Middle frontal gyrus (tissue), 1 donor: Measurements from ENCODE around the gene AGAP1.

Experiments used
- DNase-seq: peaks from one replicate; pipeline ENCODE4 v3.0.0-alpha.2; 2015; ENCODE audit warnings: low spot score; ENCODE audit errors: extremely low spot score

AGAP1 gene

GRCh38 chr2:235793163-235793752, 299.4 kb downstream of the AGAP1 start:
- DNase-seq = no peak

DNA sequence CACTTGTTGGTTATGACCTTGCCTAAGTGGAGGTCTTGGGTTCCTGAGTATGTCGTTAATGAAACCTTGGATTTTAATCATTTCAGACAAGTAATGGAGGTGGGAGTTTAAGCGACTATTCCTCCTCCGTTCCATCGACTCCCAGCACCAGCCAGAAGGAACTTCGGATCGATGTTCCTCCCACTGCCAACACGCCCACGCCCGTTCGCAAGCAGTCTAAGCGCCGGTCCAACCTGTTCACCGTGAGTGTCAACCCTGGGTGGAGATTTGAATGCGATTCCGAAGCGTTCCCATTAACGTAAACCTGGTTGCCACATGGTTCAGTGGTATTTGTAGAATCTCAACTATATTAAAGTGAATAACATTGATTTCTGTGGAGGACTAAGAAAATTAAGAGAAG, 305.4 kb downstream of the AGAP1 start:
- DNase-seq = no peak

DNA sequence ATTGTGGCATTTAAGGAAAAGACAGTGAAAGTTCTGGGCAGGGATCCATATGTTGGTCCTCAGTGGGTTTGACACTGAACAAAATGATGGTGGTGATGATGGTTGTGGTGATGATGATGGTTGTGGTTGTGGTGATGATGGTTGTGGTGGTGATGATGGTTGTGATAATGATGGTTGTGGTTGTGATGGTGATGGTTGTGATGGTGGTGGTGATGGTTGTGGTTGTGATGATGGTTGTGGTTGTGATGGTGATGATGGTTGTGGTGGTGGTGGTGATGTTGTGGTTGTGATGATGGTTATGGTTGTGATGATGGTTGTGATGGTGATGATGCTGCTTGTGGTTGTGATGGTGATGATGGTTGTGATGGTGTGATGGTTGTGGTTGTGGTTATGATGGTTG, 308.7 kb downstream of the AGAP1 start:
- no peak for DNase-seq

- DNase-seq = no peak
Measured at GRCh38 chr2:235803028-235803427, 309.2 kb downstream of the AGAP1 start.

DNA sequence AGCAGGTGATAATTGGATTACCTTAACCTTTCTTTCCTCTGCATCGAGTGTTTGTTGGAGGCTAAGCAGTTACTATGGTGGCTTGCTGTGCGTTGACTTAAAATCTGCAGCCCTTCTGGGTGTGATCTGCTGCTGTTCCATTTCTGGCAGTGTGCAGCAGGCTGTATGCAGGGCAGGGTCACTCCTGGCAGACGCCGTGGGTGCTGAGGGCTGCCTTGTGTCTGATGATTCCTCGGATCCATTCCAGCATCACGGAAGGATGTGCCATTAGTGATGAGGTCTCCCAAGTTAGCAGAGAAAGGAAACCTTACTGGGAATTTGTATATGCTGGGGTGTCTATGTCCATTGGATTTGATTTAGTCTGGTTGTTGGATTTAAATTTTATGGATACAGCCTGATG, 310.8 kb downstream of the AGAP1 start:
- no peak for DNase-seq

DNA sequence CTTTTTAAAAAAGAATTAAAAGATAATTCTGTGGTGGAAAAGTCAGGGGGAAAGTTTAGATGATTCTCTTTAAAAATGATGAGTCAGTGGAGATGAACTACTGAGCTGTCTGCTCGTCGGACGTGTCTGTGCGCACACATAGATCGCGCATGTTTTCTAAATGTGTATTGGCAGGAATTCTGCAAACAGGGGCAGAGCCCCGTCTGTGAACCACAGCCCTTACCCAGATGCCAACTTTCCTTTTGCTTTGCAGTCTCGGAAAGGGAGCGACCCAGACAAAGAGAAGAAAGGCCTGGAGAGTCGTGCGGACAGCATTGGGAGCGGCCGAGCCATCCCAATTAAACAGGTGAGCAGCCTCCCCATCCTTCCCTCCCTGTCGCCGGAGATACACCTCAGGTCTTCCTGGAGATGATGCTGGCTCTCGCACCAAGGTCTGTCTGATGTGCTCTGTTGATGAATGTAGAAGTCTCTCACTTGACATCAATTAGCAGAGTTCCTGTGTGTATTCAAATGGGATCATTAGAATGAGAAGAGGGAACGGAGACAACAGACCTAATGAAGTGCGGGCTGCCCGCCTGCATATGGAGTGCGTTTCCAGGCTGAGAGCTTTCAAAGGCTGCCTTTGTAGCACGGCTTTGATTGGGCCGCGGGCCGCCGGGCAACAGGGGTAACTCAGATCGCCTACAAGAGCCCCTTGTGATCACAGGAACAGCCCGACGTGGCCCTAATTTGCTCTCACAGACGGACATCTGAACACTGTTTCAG, 313.3 kb downstream of the AGAP1 start:
- DNase-seq = no peak

DNA sequence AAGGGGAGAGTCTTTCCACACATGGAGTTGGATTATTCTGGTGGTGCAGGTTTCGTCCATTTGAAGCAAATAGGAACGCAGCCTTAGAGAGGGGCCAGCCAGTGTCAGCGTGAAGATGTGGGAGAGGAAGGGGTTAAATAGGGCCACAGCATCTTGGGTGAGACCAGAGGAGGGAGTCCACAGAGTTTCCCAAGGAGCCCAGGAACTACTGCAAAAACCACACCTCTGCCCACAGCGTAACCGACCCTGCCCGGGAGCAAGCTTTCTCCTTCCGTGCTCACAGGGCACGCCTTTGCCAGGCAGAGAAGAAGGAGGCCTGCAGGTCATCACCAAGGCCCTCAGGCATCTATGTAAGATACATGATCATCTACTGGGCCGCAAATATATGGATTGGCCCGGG, 314.5 kb downstream of the AGAP1 start:
- DNase-seq = no peak

DNA sequence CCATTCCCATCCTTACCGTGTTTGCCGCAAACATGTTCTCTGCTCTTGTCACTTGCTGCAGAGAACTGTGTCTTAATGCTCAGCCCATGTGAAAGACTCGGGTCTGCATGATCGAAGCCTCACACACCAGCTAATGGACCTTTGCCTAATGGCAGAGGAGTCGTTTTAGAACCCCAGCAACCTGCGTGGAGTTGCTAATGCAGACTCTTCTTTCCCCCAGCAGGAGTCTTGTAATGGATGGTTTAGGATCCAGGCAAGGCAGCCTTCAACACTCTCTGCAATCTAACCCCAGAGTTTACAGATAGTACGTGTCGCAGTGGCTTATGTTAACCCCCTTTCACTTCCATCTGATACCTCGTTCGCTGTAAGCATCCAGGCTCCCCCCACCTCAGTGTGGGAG, 316.4 kb downstream of the AGAP1 start:
- no peak for DNase-seq

GRCh38 chr2:235810846-235811245, 317.0 kb downstream of the AGAP1 start:
- no peak for DNase-seq

GRCh38 chr2:235811446-235812184, 317.8 kb downstream of the AGAP1 start:
- DNase-seq = no peak

DNA sequence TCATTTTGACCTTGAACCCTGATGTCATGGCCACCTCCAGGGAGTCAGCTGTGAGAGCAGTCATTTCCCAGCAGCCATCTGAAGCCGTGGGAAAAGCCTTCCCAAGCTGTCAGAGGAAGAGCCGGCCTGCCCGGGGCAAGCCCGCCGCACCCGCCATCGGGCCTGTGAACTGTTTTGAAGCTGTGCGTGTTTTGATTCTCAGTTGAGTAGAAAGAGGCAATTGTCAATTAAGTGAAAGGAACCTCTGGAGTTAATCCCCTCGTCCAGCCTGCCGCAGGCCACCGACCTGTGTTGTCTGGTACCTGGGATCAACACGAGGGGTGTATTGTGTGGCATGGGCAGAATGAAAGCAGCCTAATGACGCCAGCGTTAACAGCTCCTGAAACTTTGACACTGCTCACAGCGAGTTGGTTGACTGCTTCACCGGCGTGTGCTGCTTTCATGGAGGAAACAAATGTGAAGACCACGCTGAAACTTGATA, 318.4 kb downstream of the AGAP1 start:
- no peak for DNase-seq

GRCh38 chr2:235813398-235813797, 319.6 kb downstream of the AGAP1 start:
- no peak for DNase-seq

GRCh38 chr2:235820571-235820970, 326.7 kb downstream of the AGAP1 start:
- no peak for DNase-seq

DNA sequence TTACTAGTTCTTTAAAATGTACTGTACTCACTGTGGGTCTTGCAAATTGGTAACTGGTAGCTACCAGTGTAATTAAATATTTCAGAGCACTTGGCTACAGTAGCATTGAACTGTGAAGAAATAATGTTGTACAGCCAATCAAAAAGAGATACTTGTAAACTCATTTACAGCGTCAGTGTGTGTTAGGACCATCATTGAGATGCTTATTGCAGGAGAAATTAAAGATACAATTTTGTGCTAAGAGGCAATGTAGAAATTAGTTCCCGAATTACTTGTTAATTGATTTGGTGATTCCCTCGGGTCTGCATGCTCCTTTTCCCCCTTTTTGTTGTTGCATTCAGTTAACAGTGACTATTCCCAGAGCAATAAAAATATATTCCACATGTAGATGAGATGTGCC, 330.5 kb downstream of the AGAP1 start:
- no peak for DNase-seq

DNA sequence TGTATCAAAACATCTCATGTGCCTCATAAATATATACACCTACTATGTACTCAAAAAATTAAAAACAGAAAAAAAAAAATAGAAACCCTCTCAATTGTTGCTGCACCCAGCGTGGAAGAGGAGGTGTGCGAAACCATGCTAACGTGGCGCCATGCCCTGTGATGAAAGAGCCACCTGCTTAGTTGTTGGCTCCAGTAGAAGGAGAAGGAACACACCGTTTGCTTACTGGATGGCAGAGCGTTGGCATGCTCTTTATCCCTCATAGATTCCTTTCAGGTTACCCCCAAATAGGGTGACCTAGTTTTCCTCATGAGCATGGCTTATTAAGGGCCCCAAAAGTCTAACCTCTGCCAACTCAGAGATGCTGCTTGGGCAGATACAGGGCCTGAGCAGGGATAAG, 332.1 kb downstream of the AGAP1 start:
- DNase-seq = no peak

DNA sequence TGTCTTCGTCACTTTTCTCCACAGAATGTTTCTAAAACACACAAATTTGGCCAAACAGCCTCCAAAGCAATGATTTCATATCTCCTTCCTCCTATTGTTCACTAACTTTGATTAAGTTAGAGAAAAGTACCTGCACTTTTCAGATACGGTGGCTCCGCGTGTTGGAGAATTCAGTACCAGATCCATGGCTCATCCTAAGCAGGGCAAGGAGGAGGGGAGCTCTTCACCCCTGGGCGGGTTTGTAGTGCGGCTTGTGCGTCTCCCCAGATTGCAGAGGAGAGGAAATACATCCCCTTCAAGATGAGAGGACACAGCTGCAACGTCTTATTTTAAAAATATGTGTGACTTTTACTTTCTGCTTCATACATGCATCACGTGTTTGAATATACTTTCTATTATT, 333.0 kb downstream of the AGAP1 start:
- no peak for DNase-seq

DNA sequence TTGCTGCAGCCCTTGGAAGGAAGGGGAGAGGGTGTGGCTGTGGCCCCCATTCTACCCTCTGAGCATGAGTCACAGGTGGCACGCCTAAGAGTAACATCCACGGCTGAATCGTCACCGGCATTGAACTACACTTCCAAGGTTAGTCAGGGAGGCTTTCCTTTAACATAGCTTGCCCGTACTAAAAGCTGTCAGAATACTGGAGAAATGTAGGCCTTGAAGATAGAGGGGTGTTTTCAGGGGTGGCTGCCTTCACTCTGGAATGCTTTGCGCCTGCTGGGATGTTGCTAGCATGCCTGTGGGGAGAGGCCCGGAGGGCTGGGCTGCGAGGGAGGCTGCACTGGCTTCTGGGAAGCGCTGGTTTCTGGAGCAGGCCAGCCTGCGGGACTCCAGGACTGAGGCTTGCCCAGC, 333.7 kb downstream of the AGAP1 start:
- DNase-seq = no peak

DNA sequence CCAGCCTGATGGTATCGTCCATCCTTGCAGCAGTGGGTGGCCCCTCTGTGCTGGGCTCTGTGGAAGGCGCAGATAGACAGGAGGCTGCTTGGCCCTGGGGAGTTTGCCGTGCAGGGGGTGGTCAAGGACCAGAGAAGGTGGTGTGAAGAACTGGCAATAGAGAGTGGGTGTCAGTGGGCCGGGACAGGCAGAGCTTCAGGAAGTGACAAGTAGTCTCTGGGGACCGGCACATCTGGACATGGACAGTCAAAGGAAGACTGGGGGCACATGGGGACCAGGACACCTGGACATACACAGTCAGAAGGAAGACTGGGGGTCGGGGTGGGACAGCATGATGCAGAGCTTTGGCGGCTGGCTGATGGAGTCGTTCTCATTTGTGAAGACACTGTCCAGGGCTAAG, 335.9 kb downstream of the AGAP1 start:
- no peak for DNase-seq

DNA sequence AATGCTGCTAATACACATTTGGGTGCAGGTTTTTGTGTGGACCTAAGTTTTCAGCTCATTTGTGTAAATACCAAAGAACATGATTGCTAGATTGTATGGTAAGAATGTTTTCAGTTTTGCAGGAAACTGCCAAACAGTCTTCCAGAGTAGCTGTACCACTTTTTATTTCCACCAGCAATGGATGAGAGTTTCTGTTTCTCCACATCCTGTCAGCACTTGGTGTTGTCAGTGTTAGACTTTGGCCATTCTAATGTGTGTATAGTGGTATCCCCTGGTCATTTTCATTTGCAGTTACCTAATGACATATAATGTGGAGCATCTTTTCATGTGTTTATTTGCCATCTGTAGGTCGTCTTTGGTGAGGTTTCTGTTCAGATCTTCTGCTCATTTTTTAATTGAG, 337.9 kb downstream of the AGAP1 start:
- no peak for DNase-seq

- DNase-seq = no peak
Measured at GRCh38 chr2:235832941-235833340, 339.1 kb downstream of the AGAP1 start.

- no peak for DNase-seq
Measured at GRCh38 chr2:235833971-235834620, 340.3 kb downstream of the AGAP1 start.

DNA sequence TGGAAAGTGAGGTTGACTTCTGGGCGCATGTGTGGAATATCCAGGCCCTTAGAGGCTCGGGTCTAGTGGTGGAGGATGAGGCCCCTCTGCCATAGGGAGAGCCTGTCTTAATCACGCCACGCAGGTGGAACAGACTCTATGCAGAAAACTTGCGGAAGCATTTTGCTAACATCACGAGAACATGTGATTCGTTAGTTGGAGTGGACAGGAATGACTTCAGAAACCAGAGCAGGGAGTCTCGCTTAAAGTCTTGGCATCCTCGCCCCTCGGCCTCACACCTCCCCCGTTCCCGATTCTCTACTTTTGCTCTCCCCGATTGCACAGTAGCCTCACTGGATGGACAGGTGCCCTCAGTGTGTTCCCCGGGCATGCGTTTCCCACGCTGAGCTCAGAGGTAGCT, 340.9 kb downstream of the AGAP1 start:
- no peak for DNase-seq
